ENCODE data around the gene KLRC4. TPM values are rescaled to one million over a fixed set of nuclear protein-coding genes. Genes with fewer than 3 reads are reported as not detected.
A peak's percentile ranks its signal among the peaks of the same experiment; 100 is the strongest.
"Not testable (repeated sequence)": the region's sequence is repeated elsewhere in the genome, so short reads cannot be mapped to it uniquely, and the experiment has no call there.

KLRC4 gene
- total and polyA plus RNA-seq, 2 donors (not counting 1 experiment from before 2014, with no cell fraction given), result not detected

GRCh38 chr12:10397296-10397695, 12.3 kb downstream of the KLRC4 start:
- Mint-ChIP-seq H3K27me3 (peaks cover 34% of the 10 kb centered on the region), H3K4me3 (no peak overlapping the region), H3K4me1 (peaks cover 24% of the 10 kb centered on the region), H3K27ac (no peak overlapping the region), H3K9me3 (ENCODE audit: insufficient read depth) (no peaks in the 10 kb centered on the region)
- Histone ChIP-seq H3K79me2 (ENCODE audit: control insufficient read depth, insufficient read depth, low read length) (no peaks in the 10 kb centered on the region), H3K27ac (ENCODE audit: low read length in 2 of 2) (no peak overlapping the region), H3K9me3 (ENCODE audit: control extremely low read depth in 1 of 3, control insufficient read depth in 2 of 3, insufficient read depth in 1 of 3, low read length in 2 of 3) (peaks cover 0 to 3% (median 0%) of the 10 kb centered on the region in 3 donors), H3K4me3 (ENCODE audit: control extremely low read depth in 1 of 5, extremely low read depth in 1 of 5, insufficient read depth in 1 of 5, low read depth in 2 of 5, low read length in 4 of 5) (no peak overlapping the region), H2AFZ (ENCODE audit: insufficient read depth, low read depth, low read length, poor library complexity, severe bottlenecking) (no peak overlapping the region), H3K36me3 (replicated peaks in 1 of 2; ENCODE audit: control extremely low read depth in 1 of 2, control insufficient read depth in 1 of 2, extremely low read depth in 1 of 2, insufficient read depth in 2 of 2, low read length in 1 of 2) (no peaks in the 10 kb centered on the region), H3K27me3 (replicated peaks in 1 of 4; ENCODE audit: control extremely low read depth in 1 of 4, control insufficient read depth in 3 of 4, insufficient read depth in 4 of 4, low read length in 3 of 4) (no peaks in the 10 kb centered on the region), H3K4me2 (replicated peaks; ENCODE audit: low read depth, low read length, poor library complexity, severe bottlenecking) (peak overlapping the region; percentile 28), H3K9ac (ENCODE audit: low read length) (no peak overlapping the region), H4K20me1 (ENCODE audit: control insufficient read depth, insufficient read depth, low read length, poor library complexity, severe bottlenecking) (no peaks in the 10 kb centered on the region), H3K4me1 (ENCODE audit: control insufficient read depth in 2 of 2, insufficient read depth in 2 of 2, low read length in 2 of 2) (peaks cover 46 to 55% of the 10 kb centered on the region in 2 donors)
- ChIA-PET CTCF (interaction anchor here (0.5 kb wide), 1 partner anchor 370 kb away, joined by 3 read pairs; no protein-coding TSS in a partner anchor), POLR2A (no interaction called here)
- DNase-seq (no peak), ATAC-seq (ENCODE audit: low read depth) (no peak)
- 40% methylated on average over 1 of the region's 2 CpGs for WGBS (ENCODE audit: insufficient coverage)
- TF ChIP-seq CTCF (IDR thresholded peaks at IDR 0.05) (no peak), EZH2 (IDR thresholded peaks at IDR 0.05; ENCODE audit: borderline replicate concordance, insufficient read depth, low read depth, low read length, poor library complexity, severe bottlenecking) (no peak)
- intact Hi-C loops (cut with micrococcal nuclease), result no loop called here

DNA sequence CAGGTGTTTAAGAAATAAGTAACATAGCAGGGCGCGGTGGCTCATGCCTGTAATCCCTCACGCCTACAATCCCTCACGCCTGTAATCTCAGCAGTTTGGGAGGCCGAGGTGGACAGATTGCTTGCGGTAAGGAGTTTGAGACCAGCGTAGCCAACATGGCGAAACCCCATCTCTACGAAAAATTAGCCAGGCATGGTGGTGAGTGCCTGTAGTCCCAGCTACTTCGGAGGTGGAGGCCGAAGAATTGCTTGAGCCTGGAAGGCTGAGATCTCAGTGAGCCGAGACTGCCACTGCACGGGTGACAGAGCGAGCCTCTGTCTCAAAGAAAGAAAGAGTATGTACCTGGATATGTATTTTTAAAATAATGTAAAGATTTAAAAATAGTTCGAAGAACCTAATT, 13.4 kb downstream of the KLRC4 start:
- H3K4me3 ChIP-seq (ENCODE audit: control extremely low read depth in 1 of 5, extremely low read depth in 1 of 5, insufficient read depth in 1 of 5, low read depth in 2 of 5, low read length in 4 of 5); H4K20me1 ChIP-seq (ENCODE audit: control insufficient read depth, insufficient read depth, low read length, poor library complexity, severe bottlenecking); H3K9ac ChIP-seq (ENCODE audit: low read length); H3K9me3 ChIP-seq (ENCODE audit: control extremely low read depth in 1 of 3, control insufficient read depth in 2 of 3, insufficient read depth in 1 of 3, low read length in 2 of 3); H3K36me3 ChIP-seq (replicated peaks in 1 of 2; ENCODE audit: control extremely low read depth in 1 of 2, control insufficient read depth in 1 of 2, extremely low read depth in 1 of 2, insufficient read depth in 2 of 2, low read length in 1 of 2); H3K9me3 Mint-ChIP-seq (ENCODE audit: insufficient read depth); POLR2A ChIA-PET; H3K27me3 ChIP-seq (replicated peaks in 1 of 4; ENCODE audit: control extremely low read depth in 1 of 4, control insufficient read depth in 3 of 4, insufficient read depth in 4 of 4, low read length in 3 of 4); DNase-seq; intact Hi-C loops (cut with micrococcal nuclease); H2AFZ ChIP-seq (ENCODE audit: insufficient read depth, low read depth, low read length, poor library complexity, severe bottlenecking); H3K27ac Mint-ChIP-seq; H3K4me3 Mint-ChIP-seq; H3K79me2 ChIP-seq (ENCODE audit: control insufficient read depth, insufficient read depth, low read length); ATAC-seq (ENCODE audit: low read depth); CTCF ChIA-PET: not testable (repeated sequence)
- Histone ChIP-seq H3K27ac (ENCODE audit: low read length in 2 of 2) (peak overlapping the region; percentile 79 to 99), H3K4me2 (replicated peaks; ENCODE audit: low read depth, low read length, poor library complexity, severe bottlenecking) (peak overlapping the region; percentile 47), H3K4me1 (ENCODE audit: control insufficient read depth in 2 of 2, insufficient read depth in 2 of 2, low read length in 2 of 2) (peaks cover 48 to 62% of the 10 kb centered on the region in 2 donors)
- H3K4me1 Mint-ChIP-seq, result peaks cover 30% of the 10 kb centered on the region
- H3K27me3 Mint-ChIP-seq, result peaks cover 27% of the 10 kb centered on the region
- WGBS (ENCODE audit: insufficient coverage), result 86% methylated on average over 1 of the region's 15 CpGs

Data from B cell (primary cell).